Activated CD8-positive, alpha-beta memory T cell treated with anti-CD3 and anti-CD28 coated beads, Interleukin-2, amount 50 U/mL, for 48 hours (primary cell): ENCODE data around the gene PYGB.

ENCODE experiments used
- DNase-seq: peaks from one replicate; pipeline ENCODE4 v3.0.0-alpha.2; 2020

PYGB gene

GRCh38 chr20:25283221-25283951 lies 35.5 kb downstream of the PYGB start:
- no peak for DNase-seq

GRCh38 chr20:25284131-25284601 lies 36.3 kb downstream of the PYGB start:
- DNase-seq, result no peak

- DNase-seq, result no peak
These were observed 37.3 kb downstream of the PYGB start for GRCh38 chr20:25285091-25285647.

- DNase-seq, result no peak
These were observed 38.2 kb downstream of the PYGB start for GRCh38 chr20:25285856-25286798.

GRCh38 chr20:25286917-25287316 lies 39.0 kb downstream of the PYGB start:
- DNase-seq, result no peak

GRCh38 chr20:25287631-25288290 lies 39.9 kb downstream of the PYGB start:
- DNase-seq, result no peak

- no peak for DNase-seq
These were observed 40.7 kb downstream of the PYGB start for GRCh38 chr20:25288291-25289181.

GRCh38 chr20:25289886-25290597 lies 42.2 kb downstream of the PYGB start:
- no peak for DNase-seq

- no peak for DNase-seq
These were observed 43.0 kb downstream of the PYGB start for GRCh38 chr20:25290646-25291431.

- no peak for DNase-seq
These were observed 43.7 kb downstream of the PYGB start for GRCh38 chr20:25291432-25292133.

GRCh38 chr20:25292176-25292891 lies 44.4 kb downstream of the PYGB start:
- DNase-seq, result no peak

- no peak for DNase-seq
These were observed 45.6 kb downstream of the PYGB start for GRCh38 chr20:25293507-25293906.

- no peak for DNase-seq
These were observed 46.1 kb downstream of the PYGB start for GRCh38 chr20:25293910-25294458.

GRCh38 chr20:25294459-25295385 lies 46.8 kb downstream of the PYGB start:
- DNase-seq, result peak; percentile 78

GRCh38 chr20:25295386-25296093 lies 47.7 kb downstream of the PYGB start:
- DNase-seq, result no peak
